DOHH2 (cell line): ENCODE measurements around the gene PPP1R7.

ENCODE experiments used
- CTCF ChIP-seq: fragments of 200-600 bp; sonication (generic); IDR thresholded peaks from one replicate; pipeline ENCODE4 v1.5.1; 2014; ENCODE audit warnings: antibody characterized with exemption, mild to moderate bottlenecking, low read depth, low read length; ENCODE audit not compliant: poor library complexity, severe bottlenecking
- EZH2phosphoT487 ChIP-seq: fragments of 200-600 bp; sonication (generic); IDR thresholded peaks from 2 replicates; pipeline ENCODE4 v1.6.1; 2017; ENCODE audit warnings: borderline replicate concordance, mild to moderate bottlenecking, antibody characterized with exemption, low read length, moderate library complexity, mixed read lengths

GRCh38 chr2:241180495-241180894 is 30.2 kb downstream of the PPP1R7 start:
- no peak for TF ChIP-seq CTCF
- TF ChIP-seq EZH2phosphoT487, result no peak
